ENCODE data around the gene ADAM22.

The ADAM22 gene

DNA sequence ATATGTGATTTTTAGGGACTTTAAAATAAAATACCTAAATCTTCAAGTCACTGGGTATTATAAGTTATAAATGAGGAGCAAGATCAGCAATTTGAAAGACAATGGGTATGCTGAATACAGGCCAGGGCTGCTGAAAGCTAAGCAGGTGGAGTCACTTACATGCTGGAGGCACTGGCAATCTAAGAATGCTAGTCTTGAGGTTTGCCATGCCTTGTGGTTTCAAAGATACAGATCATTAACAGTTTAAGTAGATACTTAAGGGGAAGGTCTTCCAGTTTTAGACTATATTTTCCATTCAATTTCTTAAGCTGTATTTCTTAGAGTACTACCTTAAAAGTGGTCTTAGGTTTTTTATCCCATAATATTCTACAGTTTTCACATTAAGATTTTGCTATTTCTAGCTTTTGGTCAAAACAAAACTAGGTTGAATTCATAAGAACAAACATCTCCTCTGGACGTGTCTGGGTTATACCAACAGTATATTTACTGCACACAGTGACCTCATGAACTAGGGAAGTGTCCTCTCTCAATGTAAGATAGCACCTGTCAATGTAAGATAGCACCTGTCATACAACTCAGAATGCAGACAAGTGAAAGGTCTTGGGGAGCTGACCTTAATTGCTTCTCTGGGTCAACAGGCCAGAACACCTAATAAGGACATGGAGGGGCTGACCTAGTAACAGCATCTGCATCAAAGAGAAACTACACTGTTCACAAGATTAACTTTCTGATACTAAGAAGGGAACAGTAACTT is 283.8 kb downstream of the ADAM22 start:
- DNase-seq (ENCODE audit: low read depth in 2 of 2) = no peak

DNA sequence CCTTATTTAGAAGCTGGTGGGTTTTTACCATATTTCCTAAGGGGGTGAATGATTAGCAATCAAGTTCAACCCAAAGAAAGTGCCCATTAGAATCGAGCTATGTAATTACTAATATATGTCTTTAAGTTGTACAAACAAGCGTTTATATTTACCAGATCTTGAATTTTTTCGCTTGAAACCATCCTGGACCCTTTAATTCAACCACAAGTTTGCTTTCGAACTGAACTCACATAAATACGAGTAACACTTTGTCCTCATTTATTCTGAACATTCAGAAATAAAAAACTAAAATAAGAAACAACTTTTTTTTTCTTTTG is 284.3 kb downstream of the ADAM22 start:
- DNase-seq (ENCODE audit: low read depth in 2 of 2) = no peak

DNA sequence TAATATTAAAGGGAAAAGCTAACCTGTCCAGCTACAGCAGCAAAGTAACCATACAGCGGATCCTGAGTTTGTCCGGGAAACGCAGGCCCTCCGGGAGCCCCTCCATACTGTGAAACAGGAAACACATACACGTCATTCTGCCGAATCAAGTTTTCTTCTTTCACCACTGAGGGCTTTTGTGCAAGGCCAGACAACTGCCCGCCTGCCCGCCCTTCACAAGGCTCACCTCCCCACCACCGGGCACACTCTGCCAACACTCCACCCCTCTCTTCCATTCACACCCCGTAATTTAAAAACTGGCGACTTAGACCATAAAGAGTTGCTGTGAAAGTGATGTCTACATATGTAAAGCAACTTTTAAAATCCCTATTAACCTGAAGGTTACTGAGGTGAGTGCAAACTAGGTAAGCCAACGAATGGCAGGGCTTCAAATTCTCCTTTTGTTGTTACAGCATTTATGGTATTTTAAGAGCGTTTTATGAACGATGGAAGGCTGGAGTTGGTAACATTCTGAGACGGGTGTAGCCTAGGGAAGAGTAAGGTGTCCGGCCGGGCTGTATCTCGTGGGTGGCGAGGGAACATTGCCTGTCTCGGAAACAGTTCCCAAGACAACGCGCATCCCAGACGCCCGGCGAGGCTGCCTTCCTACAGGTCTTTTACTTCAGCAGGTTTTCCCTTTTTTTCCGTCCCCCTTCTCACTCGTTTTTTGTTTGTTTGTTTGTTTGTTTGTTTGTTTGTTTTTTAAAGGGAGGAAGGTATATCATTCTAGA is 285.0 kb downstream of the ADAM22 start:
- no peak for DNase-seq (ENCODE audit: low read depth in 2 of 2)

DNA sequence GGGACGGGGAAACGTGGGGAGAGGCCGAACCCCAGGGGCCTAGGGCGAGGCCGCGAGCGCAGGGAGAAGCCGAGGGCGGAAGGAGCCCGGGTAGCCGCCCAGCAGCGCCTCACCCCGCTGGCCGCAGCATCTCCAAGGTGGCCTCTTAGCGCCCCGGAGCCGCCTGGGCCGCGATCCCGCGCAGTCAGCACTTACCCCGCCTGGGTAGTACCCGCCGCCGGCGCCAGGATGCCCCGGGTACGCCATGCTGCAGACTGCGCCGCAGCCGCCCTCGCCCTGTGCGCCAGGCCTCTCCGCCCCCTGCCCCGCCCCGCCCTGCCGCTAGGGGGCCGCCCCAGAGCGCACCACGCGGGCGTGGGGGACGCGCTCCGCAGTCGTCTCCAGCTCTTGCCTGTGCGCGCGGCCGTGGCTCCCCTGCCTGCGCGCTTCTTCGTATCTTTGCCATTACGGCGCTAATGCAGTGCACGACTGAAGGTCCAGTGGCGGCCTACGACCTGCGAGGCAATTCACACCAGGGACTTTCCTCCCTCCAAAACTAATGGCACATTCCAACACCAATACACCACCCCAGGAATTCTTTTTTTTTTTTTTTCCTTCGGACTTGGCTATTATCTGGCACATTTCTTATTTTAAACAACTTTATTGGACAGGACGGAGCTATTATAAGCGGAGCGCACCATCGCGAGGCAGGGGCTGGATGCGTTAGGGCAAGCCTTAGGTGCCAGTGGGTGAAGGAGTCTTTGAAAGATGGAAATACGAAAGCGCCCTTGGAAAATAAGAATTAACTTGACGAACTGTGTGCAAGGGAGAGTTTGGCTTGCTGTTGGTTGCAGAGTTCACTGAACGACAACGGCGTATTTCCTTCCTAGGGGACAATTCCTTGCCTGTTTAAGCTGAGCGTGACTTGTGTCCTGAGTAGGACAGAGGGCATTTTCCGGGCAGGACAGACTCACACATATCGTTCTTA is 286.0 kb downstream of the ADAM22 start, which contains the start of gene SRI:
SRI (minus strand) TSS at position 258 of the 967 bp plus-strand sequence; CDS start at position 246, 12 bp downstream.
- peak; percentile 73 to 83 for DNase-seq (ENCODE audit: low read depth in 2 of 2)

DNA sequence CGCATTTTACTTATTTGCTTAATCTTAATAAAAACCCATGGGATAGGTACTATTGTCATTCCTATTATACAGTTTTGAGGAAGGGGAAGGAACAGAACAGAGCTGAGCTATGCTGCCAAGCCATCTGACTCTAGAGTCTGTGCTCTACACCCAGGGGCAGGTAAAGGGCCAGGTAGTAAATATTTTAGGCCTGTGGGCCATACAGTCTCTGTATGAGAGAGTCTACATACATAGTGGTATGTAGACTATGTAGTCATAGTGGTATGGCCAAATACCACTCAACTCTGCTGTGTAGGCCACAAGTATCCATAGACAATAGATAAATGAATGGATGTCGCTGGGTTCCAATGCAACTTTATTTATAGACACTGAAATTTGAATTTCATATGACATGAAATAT is 289.2 kb downstream of the ADAM22 start:
- DNase-seq (ENCODE audit: low read depth in 2 of 2) = no peak

DNA sequence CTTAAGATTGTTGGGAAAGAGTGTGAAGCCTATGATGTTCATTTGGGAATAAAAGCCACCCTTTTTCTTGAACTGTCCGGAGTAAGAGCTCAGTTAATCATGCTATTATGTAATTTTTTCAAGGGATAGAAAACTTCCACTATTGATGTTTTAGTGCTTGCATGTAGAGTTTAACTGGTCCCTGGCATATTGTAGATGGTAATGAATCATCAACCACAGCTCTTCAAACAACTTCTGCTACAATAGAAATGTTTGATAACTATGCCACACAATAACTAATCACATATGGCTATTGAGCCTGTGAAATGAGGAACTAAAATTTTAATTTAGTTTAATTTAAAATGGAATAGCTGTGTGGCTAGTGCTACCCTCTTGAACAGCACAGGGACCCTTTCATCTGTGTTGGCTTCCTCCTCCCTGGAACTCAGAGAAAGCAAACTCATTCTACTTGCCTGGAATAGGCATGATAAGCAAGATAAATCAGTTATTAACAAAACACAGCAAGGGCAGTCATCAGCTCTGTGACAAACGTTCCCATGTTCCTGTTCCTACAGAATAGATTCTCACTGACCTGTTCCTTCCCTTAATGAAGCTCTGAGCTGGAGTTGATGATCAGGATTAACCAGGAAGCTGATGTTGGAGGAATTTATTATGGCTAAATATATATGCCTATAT is 290.7 kb downstream of the ADAM22 start:
- no peak for DNase-seq (ENCODE audit: low read depth in 2 of 2)

DNA sequence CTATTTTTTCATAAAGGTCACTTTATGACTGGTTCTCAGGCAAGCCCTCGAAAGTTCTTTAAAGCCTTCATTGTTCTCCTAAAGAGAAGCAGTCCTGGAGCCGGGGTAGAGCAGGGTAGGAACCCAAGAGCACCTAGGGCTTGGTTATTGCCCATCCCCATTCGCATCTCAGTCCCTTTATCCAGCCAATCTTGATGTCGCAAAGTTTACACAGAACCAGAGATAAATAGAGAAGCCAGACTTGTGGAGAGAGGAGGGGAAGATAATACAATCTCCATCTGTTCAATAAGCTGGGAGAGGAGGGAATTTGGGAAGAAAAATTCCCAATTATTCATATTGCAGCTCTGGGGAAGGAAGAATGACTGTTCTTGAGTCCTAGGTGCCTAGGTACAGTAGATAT is 292.1 kb downstream of the ADAM22 start:
- no peak for DNase-seq (ENCODE audit: low read depth in 2 of 2)

DNA sequence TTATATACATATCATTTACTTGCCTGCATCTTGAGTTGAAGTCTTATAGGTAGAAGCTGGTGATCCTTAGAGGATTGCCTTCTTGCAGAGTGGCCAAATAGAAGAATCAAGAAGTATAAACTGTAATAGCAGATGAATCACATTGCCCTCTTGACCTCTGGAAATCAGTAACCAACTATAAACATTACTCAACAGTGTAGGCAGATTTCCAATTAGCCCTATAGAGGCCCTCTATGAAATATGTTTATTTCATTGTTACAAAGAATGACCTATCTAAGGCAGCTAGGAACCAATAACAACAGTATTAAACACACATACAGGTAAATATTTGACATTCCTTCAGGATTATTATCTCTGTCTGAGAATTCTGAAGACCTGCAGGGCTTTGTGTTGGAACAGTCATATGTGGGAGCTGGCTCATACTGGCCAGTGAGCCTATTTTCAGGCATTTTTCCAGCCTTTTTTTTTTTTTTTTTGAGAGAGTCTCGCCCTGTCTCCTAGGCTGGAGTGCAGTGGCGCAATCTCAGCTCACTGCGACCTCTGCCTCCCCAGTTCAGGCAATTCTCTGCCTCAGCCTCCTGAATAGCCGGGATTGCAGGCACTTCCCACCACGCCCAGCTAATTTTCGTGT is 292.9 kb downstream of the ADAM22 start:
- no peak for DNase-seq (ENCODE audit: low read depth in 2 of 2)

DNA sequence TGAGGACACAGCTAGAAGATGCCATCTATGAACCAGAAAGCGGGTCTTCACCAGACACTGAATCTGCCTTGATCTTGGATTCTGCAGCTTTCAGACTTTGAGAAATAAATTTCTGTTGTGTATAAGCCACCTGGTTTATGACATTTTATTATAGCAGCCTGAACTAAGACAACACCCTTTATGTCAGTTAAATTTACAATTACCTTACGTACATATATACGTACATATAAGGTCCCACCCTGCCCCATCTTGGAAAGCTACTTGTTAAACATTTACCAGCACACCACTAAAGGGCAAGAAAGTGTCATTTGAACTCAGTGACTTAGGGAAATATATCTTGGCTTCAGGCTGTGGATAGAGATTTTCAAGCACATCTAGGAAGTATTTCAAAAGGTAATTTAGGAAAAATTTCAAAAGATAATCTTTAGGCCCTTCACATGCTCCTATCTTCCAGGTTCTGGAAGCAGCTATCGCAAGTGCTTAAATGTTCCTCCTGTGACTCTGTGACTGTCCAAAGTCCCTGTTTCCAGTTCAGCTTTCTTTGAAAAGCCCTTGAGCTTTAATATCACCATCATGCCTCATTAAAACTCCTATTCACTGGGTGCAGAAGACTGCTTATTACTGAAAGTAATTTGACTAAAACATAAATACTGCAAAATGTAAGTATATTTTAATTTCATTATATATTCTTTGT is 295.4 kb downstream of the ADAM22 start:
- no peak for DNase-seq (ENCODE audit: low read depth in 2 of 2)

DNA sequence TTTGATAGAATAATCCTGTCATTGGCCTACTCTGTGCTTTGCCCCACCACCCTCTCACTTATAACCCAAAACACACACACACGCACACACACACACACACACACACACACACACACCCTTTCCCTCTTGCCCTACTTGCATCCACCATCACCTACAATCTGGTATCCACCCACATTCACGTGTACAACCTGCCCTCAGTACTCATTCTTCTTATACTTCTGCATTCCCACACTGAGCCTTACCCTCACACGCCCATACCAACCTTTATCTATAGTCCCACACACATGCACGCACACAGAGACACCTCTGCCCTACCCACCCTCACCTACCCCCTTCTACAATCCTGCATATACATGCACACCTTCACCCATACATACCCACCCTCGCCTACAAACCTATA is 296.6 kb downstream of the ADAM22 start:
- no peak for DNase-seq (ENCODE audit: low read depth in 2 of 2)

DNA sequence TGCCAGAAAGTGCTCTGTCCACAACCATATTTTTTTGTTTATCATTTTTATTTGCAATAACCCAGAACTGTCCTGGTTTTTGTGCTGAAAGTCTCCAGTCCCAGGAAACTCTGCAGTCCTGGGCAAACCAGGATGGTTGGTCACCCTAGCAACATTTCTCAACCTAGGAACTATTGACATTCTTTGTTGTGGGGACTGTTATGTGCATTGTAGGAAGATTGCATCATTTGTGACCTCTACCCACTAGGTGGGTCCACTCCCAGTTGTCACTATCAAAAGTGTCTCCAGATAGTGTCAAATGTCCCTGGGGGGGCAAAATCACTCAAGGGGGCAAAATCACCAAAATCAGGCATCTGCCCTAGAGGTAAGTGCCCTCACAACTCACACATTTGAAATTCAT is 299.8 kb downstream of the ADAM22 start:
- DNase-seq (ENCODE audit: low read depth in 2 of 2) = no peak

DNA sequence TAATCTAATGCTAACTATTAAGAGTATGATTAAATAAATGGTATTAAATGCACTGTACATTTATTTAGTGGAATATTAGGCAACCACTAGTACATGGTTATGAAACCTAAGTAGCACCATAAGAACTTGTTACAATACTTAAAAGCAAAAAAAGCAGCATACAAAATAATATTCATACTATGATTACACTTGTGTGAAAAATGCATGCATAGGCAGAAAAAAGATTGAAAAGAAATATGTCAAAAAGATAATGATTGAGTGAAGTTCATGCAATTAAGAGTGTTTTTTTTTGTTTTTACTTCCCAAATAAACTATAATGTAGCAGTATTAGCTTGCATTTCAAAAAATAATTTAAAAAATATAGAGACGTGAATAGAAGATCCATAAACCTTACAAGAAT is 305.8 kb downstream of the ADAM22 start:
- no peak for DNase-seq (ENCODE audit: low read depth in 2 of 2)

DNA sequence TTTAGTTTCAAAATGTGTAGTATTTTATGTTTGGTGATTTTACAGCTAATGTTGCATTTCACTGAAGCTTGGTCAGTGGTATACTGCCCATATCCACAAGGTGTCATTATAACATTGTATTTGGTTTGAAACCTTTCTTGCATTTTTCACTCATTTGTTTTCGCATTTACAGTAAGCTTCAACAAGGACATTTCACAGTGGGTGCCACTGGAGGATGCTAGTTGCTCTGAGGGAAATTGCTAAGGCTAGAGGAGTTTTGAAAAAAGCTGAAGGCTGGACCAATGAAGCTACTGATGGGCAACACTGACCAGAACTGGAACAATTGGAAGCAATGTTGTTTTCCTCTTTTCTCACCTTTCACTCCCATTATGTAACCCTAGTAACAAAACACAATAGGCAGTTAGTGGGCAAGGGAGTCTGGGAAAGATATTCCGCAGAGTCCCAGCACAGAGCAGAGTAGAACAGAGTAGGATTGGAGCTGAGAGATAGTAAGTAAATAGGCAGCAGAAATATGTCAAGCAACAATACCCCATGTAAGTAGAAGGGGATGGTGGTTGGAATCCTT is 309.4 kb downstream of the ADAM22 start:
- DNase-seq (ENCODE audit: low read depth in 2 of 2) = no peak

DNA sequence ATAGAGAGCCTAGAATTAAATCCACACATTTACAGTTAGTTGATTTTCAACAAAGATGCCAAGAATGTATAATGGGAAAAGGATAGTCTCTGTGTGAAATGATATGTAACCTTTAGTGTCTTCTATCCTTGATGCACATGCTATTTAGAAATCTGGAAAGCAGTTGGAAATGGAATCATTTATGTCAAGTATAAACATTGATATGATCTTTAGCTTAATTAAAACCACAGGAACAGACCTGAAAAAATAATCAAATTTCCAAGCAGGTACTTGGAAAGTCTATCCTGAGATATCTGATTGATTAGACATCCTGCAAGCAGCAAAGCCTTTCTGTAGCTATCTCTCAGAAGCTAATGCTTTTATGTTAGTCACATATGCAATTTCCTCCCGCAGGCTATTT is 310.2 kb downstream of the ADAM22 start:
- DNase-seq (ENCODE audit: low read depth in 2 of 2) = no peak
